Stimulated activated CD4-positive, alpha-beta T cell treated with anti-CD3 and anti-CD28 coated beads, Interleukin-4, amount 100 ng/mL, for 24 hours (primary cell): ENCODE measurements around the gene COL7A1.
"Not testable (repeated sequence)": the region's sequence is repeated elsewhere in the genome, so short reads cannot be mapped to it uniquely, and the experiment has no call there.

Experiments used
- DNase-seq: peaks from one replicate; pipeline ENCODE4 v3.0.0-alpha.2; 2020

Gene COL7A1

DNA sequence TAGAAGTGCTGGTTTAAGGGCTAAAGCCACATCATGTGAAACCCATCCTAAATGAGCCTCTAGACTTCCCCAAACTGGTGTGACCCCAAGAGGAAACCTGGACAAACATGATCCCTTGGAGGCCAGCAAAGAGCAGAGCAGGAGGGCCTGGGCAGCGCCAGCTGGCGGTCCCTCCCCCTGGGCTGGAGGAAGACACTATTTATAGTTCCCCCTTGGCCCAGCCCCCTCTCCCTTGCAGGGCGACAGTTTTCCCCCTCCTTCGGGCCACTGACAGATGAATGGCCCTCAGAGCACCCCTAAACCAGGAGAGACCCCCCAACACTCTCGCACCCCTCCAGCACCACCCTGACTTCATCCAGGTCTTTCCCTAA lies 34.5 kb downstream of the COL7A1 start:
- no peak for DNase-seq

- DNase-seq = no peak
Observed at GRCh38 chr3:48558493-48559134, 36.5 kb downstream of the COL7A1 start.

DNA sequence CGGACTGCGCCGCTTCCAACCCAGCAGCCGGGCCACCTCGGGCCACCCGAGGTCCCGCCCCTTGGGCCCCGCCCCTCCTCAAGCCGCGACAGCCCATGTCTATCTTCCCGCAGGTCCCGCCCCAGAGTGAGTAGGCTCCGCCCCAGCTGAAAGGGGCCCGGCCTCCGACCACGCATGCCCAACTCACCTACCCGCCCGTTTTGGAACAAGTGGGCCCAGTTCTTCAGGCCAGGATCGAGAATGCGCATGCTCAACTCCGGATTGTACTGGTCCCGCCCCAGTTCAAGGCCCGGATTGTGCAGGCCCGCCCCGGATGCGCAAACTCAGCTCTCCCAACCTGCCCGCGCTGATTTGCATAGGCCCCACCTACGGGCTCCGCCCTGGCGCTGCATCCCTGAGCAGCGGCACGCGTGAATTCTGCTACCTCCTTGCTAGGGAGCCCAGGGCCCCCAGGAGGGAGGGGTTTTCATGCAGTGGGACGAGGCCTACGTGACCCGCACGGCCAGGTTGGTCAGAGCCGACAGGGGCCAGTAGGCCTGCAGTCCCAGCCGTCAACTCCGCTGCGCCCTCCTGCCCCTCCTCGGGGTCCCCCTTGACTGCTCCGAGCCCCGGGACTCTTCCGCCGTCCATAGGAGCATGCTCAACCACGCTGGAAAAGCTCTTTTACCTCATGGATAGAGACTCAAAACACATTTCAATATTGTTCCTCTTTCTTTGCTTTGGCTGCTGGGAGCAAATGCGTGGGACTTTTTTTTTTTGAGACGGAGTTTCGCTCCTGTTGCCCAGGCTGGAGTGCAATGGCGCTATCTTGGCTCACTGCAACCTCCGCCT lies 38.1 kb downstream of the COL7A1 start, which contains the start of gene PFKFB4:
Gene PFKFB4, minus strand, starts transcription at position 8 of the 831 bp plus-strand sequence. CDS start 26 bp downstream, outside the sequence.
- DNase-seq = peak; percentile 100

DNA sequence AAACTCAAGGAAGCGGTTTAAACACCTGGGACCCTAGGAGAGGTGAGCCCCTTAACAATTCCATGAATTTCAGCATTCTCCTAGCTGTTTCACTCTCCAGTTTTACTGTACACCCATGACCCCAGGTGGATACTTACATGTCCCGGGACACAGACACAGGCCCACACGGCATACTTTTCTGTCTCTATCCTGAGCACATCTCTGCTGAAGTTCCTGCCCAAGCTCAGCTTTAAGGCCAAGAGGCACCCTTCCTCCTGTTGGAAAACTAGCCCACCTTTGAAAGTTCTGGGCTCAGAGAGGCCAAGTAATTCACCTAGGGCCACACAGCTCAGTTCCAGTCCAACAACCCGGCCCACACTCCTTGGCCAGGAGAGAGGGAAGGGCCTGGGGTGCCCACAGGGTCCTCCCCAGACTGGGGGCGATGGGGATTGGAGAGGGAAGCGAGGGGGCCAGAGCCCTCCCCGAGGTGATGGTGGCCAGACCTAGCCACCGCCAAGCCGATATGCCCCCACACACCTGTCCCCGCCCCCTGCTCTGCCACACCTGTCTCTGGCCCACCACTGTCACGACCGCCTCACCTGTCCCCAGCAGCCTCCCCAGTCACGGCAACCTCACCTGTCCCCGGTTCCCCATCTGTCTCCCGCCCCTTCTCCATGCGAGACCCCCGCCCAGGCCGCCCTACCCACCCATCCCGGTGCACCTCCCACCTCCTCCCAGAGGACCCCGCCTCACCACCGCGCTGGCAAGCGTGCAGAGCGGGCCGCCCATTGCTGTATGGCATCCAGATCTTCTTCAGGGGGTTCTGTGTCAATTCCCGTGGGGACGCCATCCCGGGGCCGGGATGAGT lies 39.0 kb downstream of the COL7A1 start:
- DNase-seq = no peak

GRCh38 chr3:48555231-48555948 lies 39.7 kb downstream of the COL7A1 start:
- DNase-seq = no peak

DNA sequence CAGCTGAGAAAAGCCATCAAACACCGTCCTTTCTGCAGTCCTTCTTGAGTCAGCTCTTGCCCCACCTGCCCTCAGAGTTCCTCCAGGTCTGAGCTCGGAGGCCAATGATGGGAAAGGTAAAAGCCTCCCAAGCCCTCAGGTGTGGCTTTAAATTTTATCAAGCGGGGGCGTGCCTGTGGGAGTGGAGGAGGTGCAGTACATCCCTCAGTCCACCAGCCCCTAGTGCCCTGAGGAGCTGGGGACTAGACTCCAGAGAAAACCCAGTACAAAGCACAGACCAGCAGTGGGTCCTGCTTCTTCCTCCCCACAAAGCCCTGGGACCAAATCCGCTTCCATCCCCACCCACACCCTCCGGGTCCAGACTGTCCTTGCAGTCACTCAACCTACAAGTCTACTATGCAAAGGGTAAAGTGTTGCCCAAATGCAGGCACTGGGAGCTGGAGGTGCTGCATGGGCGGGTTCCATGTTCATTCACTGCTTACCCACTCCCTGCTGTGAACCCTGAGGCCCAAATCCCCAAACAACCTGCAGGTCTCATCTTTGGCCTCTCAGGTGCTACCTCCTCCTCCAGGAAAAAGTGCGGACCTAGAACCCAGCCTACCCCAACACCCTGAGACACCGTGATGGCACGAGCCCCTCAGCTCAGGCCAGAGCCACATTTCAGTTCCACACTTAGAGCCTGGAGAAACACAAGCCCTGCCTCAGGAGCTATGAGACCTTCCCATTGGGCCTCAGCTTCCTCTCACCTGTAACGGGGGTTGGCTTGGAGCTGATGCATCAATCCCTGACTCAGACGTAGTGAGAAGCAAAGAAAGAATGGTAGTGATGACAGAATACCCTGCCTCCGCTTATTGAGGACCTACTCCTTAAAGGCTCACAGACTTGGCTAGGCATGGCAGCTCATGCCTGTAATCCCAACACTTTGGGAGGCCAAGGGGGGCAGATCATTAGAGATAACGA lies 41.0 kb downstream of the COL7A1 start:
- DNase-seq = no peak

- DNase-seq = no peak
Observed at GRCh38 chr3:48553361-48553760, 41.8 kb downstream of the COL7A1 start.

- no peak for DNase-seq
Observed at GRCh38 chr3:48552111-48552951, 42.8 kb downstream of the COL7A1 start.

DNA sequence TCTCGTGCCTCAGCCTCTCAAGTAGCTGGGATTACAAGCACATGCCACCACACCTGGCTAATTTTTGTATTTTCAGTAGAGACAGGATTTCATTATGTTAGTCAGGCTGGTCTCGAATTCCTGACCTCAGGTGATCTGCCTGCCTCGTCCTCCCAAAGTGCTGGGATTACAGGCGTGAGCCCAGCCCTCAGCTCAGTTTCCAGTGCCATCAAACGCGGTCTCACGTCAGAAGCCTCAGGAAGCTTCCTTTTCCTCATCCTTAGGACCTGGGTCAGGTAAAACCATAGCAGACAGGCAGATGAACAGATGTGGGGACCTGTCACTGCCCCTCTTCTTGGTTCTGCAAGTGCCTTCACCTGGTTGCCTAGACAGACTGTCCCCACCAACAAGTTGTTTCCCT lies 43.5 kb downstream of the COL7A1 start:
- DNase-seq = not testable (repeated sequence)

- peak; percentile 91 for DNase-seq
Observed at GRCh38 chr3:48548729-48549705, 46.1 kb downstream of the COL7A1 start.

- DNase-seq = no peak
Observed at GRCh38 chr3:48548126-48548525, 47.0 kb downstream of the COL7A1 start.

GRCh38 chr3:48546203-48546829 lies 48.8 kb downstream of the COL7A1 start:
- no peak for DNase-seq

- no peak for DNase-seq
Observed at GRCh38 chr3:48544141-48544540, 51.0 kb downstream of the COL7A1 start.

DNA sequence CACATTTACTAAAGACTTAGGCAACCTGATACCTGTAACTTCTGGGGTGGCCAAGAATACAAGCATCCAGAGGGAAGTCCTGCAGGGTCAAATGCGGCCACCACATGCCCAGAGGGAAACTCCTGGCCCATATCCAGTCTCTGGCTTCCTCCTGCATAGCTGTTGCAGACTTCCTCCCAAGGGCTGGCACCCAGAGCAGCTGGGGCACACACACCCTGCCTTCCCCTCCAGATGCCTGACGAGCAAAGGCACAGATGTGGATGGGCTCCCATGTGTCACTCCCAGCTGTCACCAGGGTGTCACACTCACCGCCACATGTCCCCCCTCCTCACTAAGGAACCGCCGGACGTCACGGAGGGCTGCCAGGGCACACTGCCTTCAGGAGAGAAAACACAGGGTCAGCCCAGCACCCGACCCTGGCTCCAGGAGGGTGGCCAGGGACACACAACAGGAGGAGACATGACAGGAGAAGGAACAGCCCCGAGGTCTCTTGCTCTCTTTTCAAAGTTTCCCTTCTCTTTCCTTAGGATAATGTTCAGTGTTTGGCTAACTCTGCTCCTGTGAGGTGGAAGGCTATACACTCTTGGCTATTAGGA lies 51.8 kb downstream of the COL7A1 start:
- no peak for DNase-seq

- no peak for DNase-seq
Observed at GRCh38 chr3:48538451-48538850, 56.7 kb downstream of the COL7A1 start.

GRCh38 chr3:48536785-48537184 lies 58.3 kb downstream of the COL7A1 start:
- no peak for DNase-seq

- no peak for DNase-seq
Observed at GRCh38 chr3:48536116-48536515, 59.0 kb downstream of the COL7A1 start.

GRCh38 chr3:48535578-48535977 lies 59.6 kb downstream of the COL7A1 start:
- no peak for DNase-seq
